MM.1S (cell line): Measurements from ENCODE around the gene APPL2.
"Not testable (repeated sequence)": the region's sequence is repeated elsewhere in the genome, so short reads cannot be mapped to it uniquely, and the experiment has no call there.

Experiments
- DNase-seq: peaks from one replicate; pipeline ENCODE4 v3.0.0-alpha.2; 2015
- H2AFZ ChIP-seq: fragments of 300-600 bp; sonication (generic); 2 replicates; pipeline ENCODE4 v1.6.0; 2016; ENCODE audit warnings: antibody characterized with exemption, low read length
- H3F3A ChIP-seq: fragments of 300-600 bp; sonication (generic); 2 replicates; pipeline ENCODE4 v1.6.1; 2016; ENCODE audit warnings: mild to moderate bottlenecking, antibody characterized with exemption, low read length, moderate library complexity, mixed read lengths; ENCODE audit not compliant: insufficient read depth
- H3K27ac ChIP-seq: fragments of 300-600 bp; sonication (generic); 2 replicates; pipeline ENCODE4 v1.5.1; 2016; ENCODE audit warnings: mild to moderate bottlenecking, low read length
- H3K27me3 ChIP-seq: fragments of 300-600 bp; sonication (generic); replicated peaks from 2 replicates; pipeline ENCODE4 v1.6.0; 2016; ENCODE audit warnings: low read length; ENCODE audit not compliant: insufficient read depth
- H3K36me3 ChIP-seq: fragments of 300-600 bp; sonication (generic); replicated peaks from 2 replicates; pipeline ENCODE4 v1.6.1; 2016; ENCODE audit warnings: mild to moderate bottlenecking, low read length, mixed read lengths; ENCODE audit not compliant: insufficient read depth
- H3K4me1 ChIP-seq: fragments of 300-600 bp; sonication (generic); 2 replicates; pipeline ENCODE4 v1.6.1; 2016; ENCODE audit warnings: low read length, mixed read lengths
- H3K4me2 ChIP-seq: fragments of 300-600 bp; sonication (generic); 2 replicates; pipeline ENCODE4 v1.6.0; 2016; ENCODE audit warnings: low read depth, low read length
- H3K4me3 ChIP-seq: fragments of 300-600 bp; sonication (generic); 2 replicates; pipeline ENCODE4 v1.5.1; 2016; ENCODE audit warnings: low read length, mixed read lengths
- H3K79me2 ChIP-seq: fragments of 300-600 bp; sonication (generic); 2 replicates; pipeline ENCODE4 v1.6.1; 2016; ENCODE audit warnings: mixed run types, low read length, mixed read lengths
- H3K9ac ChIP-seq: fragments of 300-600 bp; sonication (generic); 2 replicates; pipeline ENCODE4 v1.6.1; 2016; ENCODE audit warnings: low read length, mixed read lengths
- H3K9me2 ChIP-seq: fragments of 300-600 bp; sonication (generic); replicated peaks from 2 replicates; pipeline ENCODE4 v1.6.1; 2016; ENCODE audit warnings: mild to moderate bottlenecking, low read length, mixed read lengths; ENCODE audit not compliant: insufficient read depth
- H3K9me3 ChIP-seq: fragments of 300-600 bp; sonication (generic); replicated peaks from 2 replicates; pipeline ENCODE4 v1.6.1; 2016; ENCODE audit warnings: mild to moderate bottlenecking, low read length, mixed read lengths; ENCODE audit not compliant: insufficient read depth
- H4K20me1 ChIP-seq: fragments of 300-600 bp; sonication (generic); 2 replicates; pipeline ENCODE4 v1.6.1; 2016; ENCODE audit warnings: mild to moderate bottlenecking, low read length, moderate library complexity, mixed read lengths; ENCODE audit not compliant: insufficient read depth
- EZH2 ChIP-seq: fragments of 300-600 bp; sonication (generic); optimal IDR thresholded peaks from 2 replicates; pipeline ENCODE3; 2017; ENCODE audit warnings: low read depth, mild to moderate bottlenecking, antibody characterized with exemption, low read length, mixed read lengths
- EZH2phosphoT487 ChIP-seq: fragments of 300-600 bp; sonication (generic); IDR thresholded peaks from 2 replicates; pipeline ENCODE4 v1.6.1; 2018; ENCODE audit warnings: antibody characterized with exemption, low read length
- TF ChIP-seq, protein P1 (sequence below): fragments of 300-600 bp; sonication (generic); IDR thresholded peaks from 2 replicates; pipeline ENCODE4 v1.5.1; 2016; ENCODE audit warnings: antibody characterized with exemption, low read length, mixed read lengths

APPL2 gene

DNA sequence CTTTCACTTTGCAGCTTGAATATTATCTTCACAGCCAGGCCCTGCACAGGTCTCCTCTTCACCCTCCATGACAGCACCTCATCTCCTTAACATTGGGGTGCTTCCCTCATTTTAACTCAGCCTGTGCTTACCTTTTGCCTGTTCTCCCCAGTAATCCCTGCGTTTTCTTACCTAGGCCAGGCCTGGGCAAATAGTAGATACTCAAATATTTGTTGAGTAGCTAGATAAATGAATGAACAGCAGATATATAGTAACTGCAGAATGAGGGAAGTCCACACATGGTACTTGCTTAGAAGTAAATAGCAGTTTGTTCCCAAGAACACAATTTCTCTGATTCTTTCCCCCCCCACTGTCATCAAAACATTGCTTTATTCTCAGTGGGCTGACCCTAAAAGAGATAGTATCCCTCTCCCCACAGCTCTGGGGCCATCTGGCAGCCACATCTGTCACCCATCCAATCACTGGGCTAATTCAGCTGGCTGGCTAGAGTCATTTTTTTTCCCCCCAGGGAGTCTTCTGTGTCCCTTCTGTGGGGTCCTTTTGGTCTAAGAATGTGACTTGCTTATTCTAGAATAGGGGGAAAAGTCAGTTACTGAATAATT lies 43.2 kb downstream of the APPL2 start:
- no peak for DNase-seq
- no peaks in the 10 kb centered on the region; the same call in 1 of the 2 replicates for H3K36me3 ChIP-seq

DNA sequence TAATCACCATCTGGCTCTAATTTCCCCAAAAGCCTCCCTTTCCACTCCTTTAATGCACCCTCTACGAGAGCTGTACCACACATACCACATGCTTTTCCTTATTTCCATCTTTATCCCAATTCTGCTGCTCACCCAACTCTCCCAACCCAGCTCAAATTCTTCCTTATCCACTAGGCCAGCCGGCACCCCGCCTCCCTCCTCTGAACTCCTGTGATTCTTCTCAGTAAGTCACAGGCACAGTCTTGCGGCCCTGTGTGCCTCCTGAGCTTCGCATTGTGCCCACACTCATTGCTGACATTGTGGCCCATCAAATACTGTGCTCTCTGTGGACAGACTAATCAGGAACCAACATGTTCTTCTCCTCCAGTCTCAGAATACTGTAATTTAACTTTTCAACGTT lies 45.4 kb downstream of the APPL2 start:
- TF ChIP-seq EZH2phosphoT487: no peak
- Histone ChIP-seq H4K20me1 (no peaks in the 10 kb centered on the region), H3K9me2 (no peaks in the 10 kb centered on the region)

More for the DNA sequence above, 43.2 kb downstream of the APPL2 start:
- Histone ChIP-seq H3F3A (no peaks in the 10 kb centered on the region), H3K27ac (no peak overlapping the region), H3K4me1 (no peaks in the 10 kb centered on the region), H3K27me3 (no peaks in the 10 kb centered on the region), H3K9me2 (no peaks in the 10 kb centered on the region), H3K9ac (no peak overlapping the region), H3K79me2 (no peaks in the 10 kb centered on the region), H3K4me3 (no peak overlapping the region), H3K4me2 (no peak overlapping the region), H4K20me1 (no peaks in the 10 kb centered on the region), H3K9me3 (no peaks in the 10 kb centered on the region), H2AFZ (no peak overlapping the region)
- TF ChIP-seq, protein P1, sequence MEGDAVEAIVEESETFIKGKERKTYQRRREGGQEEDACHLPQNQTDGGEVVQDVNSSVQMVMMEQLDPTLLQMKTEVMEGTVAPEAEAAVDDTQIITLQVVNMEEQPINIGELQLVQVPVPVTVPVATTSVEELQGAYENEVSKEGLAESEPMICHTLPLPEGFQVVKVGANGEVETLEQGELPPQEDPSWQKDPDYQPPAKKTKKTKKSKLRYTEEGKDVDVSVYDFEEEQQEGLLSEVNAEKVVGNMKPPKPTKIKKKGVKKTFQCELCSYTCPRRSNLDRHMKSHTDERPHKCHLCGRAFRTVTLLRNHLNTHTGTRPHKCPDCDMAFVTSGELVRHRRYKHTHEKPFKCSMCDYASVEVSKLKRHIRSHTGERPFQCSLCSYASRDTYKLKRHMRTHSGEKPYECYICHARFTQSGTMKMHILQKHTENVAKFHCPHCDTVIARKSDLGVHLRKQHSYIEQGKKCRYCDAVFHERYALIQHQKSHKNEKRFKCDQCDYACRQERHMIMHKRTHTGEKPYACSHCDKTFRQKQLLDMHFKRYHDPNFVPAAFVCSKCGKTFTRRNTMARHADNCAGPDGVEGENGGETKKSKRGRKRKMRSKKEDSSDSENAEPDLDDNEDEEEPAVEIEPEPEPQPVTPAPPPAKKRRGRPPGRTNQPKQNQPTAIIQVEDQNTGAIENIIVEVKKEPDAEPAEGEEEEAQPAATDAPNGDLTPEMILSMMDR: no peak
- no peak for TF ChIP-seq EZH2

DNA sequence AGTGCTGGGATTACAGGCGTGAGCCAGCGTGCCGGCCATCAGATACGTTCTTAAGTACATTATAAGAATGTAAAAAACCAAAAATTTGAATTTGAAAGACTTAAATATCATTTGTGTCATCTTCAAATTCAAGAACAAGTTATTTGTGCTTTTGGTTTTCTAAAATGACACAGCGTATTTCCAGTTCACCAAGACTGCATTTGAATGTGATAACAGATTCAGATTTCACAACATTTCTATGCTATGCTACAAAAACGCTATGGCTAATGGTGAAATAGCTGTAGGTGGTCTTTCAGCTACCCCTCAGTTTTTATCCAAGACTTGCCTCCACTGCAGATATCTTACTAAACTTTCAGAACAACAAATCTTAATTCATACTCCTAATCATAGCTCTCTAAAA lies 46.7 kb downstream of the APPL2 start:
- H3K9me2 ChIP-seq: no peaks in the 10 kb centered on the region
- no peak overlapping the region for H3K27ac ChIP-seq
- no peak overlapping the region for H3K9ac ChIP-seq
- no peak overlapping the region for H2AFZ ChIP-seq
- no peaks in the 10 kb centered on the region for H3F3A ChIP-seq
- H3K4me2 ChIP-seq: no peak overlapping the region
- no peaks in the 10 kb centered on the region for H3K79me2 ChIP-seq
- H3K36me3 ChIP-seq: peaks cover 11% of the 10 kb centered on the region
- no peak overlapping the region for H3K4me3 ChIP-seq
- H3K4me1 ChIP-seq: no peaks in the 10 kb centered on the region
- no peaks in the 10 kb centered on the region for H4K20me1 ChIP-seq
- no peaks in the 10 kb centered on the region for H3K9me3 ChIP-seq
- no peak for DNase-seq
- H3K27me3 ChIP-seq: no peaks in the 10 kb centered on the region
- TF ChIP-seq EZH2phosphoT487: no peak
- TF ChIP-seq, protein P1: no peak
- no peak for TF ChIP-seq EZH2

More for the DNA sequence above, 45.4 kb downstream of the APPL2 start:
- Histone ChIP-seq H3F3A (no peaks in the 10 kb centered on the region), H3K4me1 (no peaks in the 10 kb centered on the region), H3K79me2 (no peaks in the 10 kb centered on the region), H2AFZ (no peak overlapping the region), H3K9me3 (no peaks in the 10 kb centered on the region), H3K4me2 (no peak overlapping the region), H3K4me3 (no peak overlapping the region), H3K9ac (no peak overlapping the region), H3K36me3 (peaks cover 10% of the 10 kb centered on the region), H3K27ac (no peak overlapping the region), H3K27me3 (no peaks in the 10 kb centered on the region)
- DNase-seq: no peak

DNA sequence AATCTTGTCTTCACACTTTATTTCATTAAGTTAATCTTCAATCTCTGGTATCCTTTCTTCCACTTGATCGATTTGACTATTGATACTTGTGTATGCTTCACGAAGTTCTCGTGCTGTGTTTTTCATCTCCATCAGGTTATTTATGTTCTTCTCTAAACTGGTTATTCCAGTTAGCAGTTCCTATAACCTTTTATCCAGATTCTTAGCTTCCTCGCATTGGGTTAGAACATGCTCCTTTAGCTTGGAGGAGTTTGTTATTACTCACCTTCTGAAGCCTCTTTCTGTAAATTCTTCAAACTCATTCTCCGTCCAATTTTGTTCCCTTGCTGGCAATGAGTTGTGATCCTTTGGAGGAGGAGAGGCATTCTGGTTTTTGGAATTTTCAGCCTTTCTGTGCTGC lies 52.0 kb downstream of the APPL2 start:
- not testable (repeated sequence) for H3K4me3 ChIP-seq, H3K9me2 ChIP-seq, DNase-seq, H3K79me2 ChIP-seq, H3K9ac ChIP-seq, H2AFZ ChIP-seq, H3K4me2 ChIP-seq, H4K20me1 ChIP-seq, H3F3A ChIP-seq, H3K27ac ChIP-seq, H3K4me1 ChIP-seq, H3K27me3 ChIP-seq, H3K9me3 ChIP-seq
- peaks cover 11% of the 10 kb centered on the region; the same call in 1 of the 2 replicates for H3K36me3 ChIP-seq

DNA sequence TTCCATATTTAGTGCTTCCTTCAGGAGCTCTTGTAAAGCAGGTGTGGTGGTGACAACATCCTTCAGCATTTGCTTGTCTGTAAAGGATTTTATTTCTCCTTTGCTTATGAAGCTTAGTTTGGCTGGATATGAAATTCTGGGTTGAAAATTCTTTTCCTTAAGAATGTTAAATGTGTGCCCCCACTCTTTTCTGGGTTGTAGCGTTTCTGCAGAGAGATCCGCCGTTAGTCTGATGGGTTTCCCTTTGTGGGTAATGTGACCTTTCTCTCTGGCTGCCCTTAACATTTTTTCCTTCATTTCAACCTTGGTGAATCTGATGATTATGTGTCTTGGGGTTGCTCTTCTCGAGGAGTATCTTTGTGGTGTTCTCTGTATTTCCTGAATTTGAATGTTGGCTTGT lies 52.6 kb downstream of the APPL2 start:
- H3K36me3 ChIP-seq: peaks cover 11% of the 10 kb centered on the region; the same call in 1 of the 2 replicates
- not testable (repeated sequence) for H3K4me1 ChIP-seq, H3K9me3 ChIP-seq, H3K4me2 ChIP-seq, H3K27ac ChIP-seq, H3F3A ChIP-seq, H3K4me3 ChIP-seq, H3K9ac ChIP-seq, H3K79me2 ChIP-seq, DNase-seq, H2AFZ ChIP-seq, H4K20me1 ChIP-seq, H3K9me2 ChIP-seq, H3K27me3 ChIP-seq

DNA sequence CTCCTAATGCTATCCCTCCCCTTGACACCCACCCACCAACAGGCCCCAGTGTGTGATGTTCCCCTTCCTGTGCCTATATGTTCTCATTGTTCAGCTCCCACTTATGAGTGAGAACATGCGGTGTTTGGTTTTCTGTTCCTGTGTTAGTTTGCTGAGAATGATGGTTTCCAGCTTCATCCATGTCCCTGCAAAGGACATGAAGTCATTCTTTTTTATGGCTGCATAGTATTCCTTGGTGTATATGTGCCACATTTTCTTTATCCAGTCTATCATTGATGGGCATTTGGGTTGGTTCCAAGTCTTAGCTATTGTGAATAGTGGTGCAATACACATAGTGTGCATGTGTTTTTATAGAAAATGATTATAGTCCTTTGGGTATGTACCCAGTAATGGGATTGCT lies 56.9 kb downstream of the APPL2 start:
- H3K9me2 ChIP-seq, H2AFZ ChIP-seq, H3K9me3 ChIP-seq, H3K27me3 ChIP-seq, DNase-seq, H3K4me2 ChIP-seq, H3K79me2 ChIP-seq, H3K27ac ChIP-seq, H3K4me1 ChIP-seq, H3K4me3 ChIP-seq, H3F3A ChIP-seq, H4K20me1 ChIP-seq, H3K9ac ChIP-seq, H3K36me3 ChIP-seq: not testable (repeated sequence)
